Ascending aorta (tissue), 2 donors: ENCODE data around the gene SMIM10L1. TPM values are rescaled to one million over a fixed set of nuclear protein-coding genes. Genes with fewer than 3 reads are reported as not detected.

ENCODE experiments used
- DNase-seq, 2 donors: peaks; one replicate each; pipeline ENCODE4 v3.0.0-alpha.2; 2019; ENCODE audit warnings: low spot score in 2 of 2
- H3K27ac ChIP-seq, 2 donors: fragments of 200-600 bp; sonication (generic); one replicate each; pipeline ENCODE4 v1.5.1; 2016 to 2017; ENCODE audit warnings: mild to moderate bottlenecking in 1 of 2
- H3K27me3 ChIP-seq: fragments of 200-600 bp; sonication (generic); one replicate; pipeline ENCODE4 v1.5.1; 2017
- H3K36me3 ChIP-seq, 2 donors: fragments of 200-600 bp; sonication (generic); one replicate each; pipeline ENCODE4 v1.5.1; 2016
- H3K4me1 ChIP-seq, 2 donors: fragments of 200-600 bp; sonication (generic); one replicate each; pipeline ENCODE4 v1.5.1; 2016 to 2017; ENCODE audit warnings: mild to moderate bottlenecking in 1 of 2
- H3K4me3 ChIP-seq, 2 donors: fragments of 200-600 bp; sonication (generic); one replicate each; pipeline ENCODE4 v1.5.1; 2016 to 2017; ENCODE audit warnings: mild to moderate bottlenecking in 1 of 2
- H3K9me3 ChIP-seq, 2 donors: fragments of 200-600 bp; sonication (generic); one replicate each; pipeline ENCODE4 v1.5.1; 2016
- intact Hi-C: fragments of 100-400 bp; cut with DNase I; formaldehyde crosslinking; loops from one replicate; pipeline ENCODE4 v1.15.1; 2023
- total RNA-seq: library from RNA; depleted of rRNA; stranded (reverse); fragments of >200 nt; gene quantifications from one replicate; pipeline ENCODE4 v1.1.0, GENCODE V29; 2016
- TF ChIP-seq, protein P1 (sequence below), 3 experiments: fragments of 200-600 bp in 2 of 3; fragments of 450-650 bp in 1 of 3; sonication (generic) in 2 of 3; IDR thresholded peaks; one replicate each; pipeline ENCODE4 v1.5.1; 2016 to 2019; ENCODE audit warnings: antibody characterized with exemption in 3 of 3, mild to moderate bottlenecking in 1 of 3, moderate library complexity in 1 of 3

Gene SMIM10L1
- total RNA-seq, 1 donor from 2014 or later: 8.0 TPM

DNA sequence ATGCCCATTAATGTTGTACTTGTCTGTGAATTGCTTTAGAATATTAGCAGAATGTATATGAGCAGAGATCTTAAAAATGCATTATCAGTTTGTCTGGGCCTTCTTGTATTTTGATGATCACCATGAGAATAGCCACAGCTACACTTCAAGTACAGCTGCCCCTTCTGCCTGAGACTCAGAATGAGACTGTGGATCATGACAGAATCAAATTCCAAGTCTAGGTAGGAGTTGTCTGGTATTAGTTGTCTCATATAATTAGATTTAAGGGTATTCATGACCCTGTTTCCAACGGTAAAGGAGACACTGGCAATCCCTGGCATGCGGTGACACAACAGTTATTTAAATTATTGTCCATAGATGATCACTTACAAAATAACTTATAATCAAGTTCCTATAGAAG, 18.3 kb upstream of the SMIM10L1 start:
- intact Hi-C loops: no loop called here
- no peaks in the 10 kb centered on the region for H3K27me3 ChIP-seq
- peaks cover 0 to 5% of the 10 kb centered on the region in 2 donors for H3K36me3 ChIP-seq
- TF ChIP-seq, protein P1, sequence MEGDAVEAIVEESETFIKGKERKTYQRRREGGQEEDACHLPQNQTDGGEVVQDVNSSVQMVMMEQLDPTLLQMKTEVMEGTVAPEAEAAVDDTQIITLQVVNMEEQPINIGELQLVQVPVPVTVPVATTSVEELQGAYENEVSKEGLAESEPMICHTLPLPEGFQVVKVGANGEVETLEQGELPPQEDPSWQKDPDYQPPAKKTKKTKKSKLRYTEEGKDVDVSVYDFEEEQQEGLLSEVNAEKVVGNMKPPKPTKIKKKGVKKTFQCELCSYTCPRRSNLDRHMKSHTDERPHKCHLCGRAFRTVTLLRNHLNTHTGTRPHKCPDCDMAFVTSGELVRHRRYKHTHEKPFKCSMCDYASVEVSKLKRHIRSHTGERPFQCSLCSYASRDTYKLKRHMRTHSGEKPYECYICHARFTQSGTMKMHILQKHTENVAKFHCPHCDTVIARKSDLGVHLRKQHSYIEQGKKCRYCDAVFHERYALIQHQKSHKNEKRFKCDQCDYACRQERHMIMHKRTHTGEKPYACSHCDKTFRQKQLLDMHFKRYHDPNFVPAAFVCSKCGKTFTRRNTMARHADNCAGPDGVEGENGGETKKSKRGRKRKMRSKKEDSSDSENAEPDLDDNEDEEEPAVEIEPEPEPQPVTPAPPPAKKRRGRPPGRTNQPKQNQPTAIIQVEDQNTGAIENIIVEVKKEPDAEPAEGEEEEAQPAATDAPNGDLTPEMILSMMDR (IDR thresholded peaks at IDR 0.05): no peak
- no peak overlapping the region for H3K27ac ChIP-seq
- H3K4me1 ChIP-seq: no peaks in the 10 kb centered on the region
- H3K9me3 ChIP-seq: peaks cover 3 to 4% of the 10 kb centered on the region in 2 donors
- no peak overlapping the region for H3K4me3 ChIP-seq
- DNase-seq: no peak

DNA sequence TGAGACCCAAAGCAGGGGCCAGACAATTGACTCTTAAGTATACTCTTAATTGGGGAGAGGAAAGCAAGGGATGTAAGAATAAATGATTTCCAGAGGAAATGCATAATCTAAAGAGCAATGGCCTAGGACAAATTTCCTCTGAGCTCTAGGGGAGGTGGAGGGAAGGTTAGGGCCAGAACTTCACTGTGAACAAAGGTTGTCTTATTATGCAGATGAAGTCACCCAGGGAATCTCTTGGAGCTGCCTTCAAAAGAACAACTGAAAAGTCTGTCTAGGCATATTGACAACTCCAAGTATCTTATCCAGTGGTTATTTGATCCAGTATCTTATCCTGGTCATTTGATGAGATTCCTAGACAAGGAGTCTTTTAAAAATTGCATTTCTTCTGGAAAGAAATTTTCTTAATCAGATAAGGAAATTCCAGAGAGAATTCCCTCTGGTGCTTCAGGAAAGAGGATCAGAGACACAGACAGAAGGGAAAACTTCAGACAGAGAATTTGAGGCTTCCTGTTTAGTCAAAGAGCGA, 16.5 kb upstream of the SMIM10L1 start:
- no peak for DNase-seq
- Histone ChIP-seq H3K4me3 (no peak overlapping the region), H3K4me1 (no peaks in the 10 kb centered on the region), H3K27ac (no peak overlapping the region), H3K27me3 (no peaks in the 10 kb centered on the region), H3K9me3 (peaks cover 3 to 4% of the 10 kb centered on the region in 2 donors), H3K36me3 (peaks cover 0 to 5% of the 10 kb centered on the region in 2 donors)
- intact Hi-C loops: no loop called here
- TF ChIP-seq, protein P1 (IDR thresholded peaks at IDR 0.05): no peak

DNA sequence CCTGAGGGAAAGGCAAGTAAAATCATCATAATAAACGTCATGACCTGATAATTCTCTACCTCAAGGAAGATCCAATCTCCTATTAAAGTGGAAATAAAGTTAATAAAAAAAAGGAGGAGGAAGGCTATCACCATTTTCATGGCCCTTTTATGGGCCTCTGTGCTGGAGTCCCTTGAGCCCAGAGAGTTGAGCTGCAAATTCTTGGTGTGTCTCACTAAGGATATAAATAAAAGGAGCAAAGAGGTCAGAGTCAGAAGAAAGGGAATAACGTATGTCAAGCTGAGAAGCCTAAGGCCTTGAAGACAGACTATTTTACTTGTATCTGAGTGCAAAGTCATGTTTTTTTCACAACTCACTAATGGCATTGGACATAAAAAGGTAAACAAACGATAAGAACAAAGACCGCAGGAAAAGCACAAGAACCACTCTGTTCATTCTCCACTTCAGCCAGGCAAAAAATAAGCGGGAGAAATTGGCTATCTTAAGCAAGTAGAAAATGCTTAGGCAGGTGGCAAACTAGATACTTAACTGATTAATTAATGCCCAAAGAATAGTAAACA, 12.0 kb upstream of the SMIM10L1 start:
- Histone ChIP-seq H3K27ac (no peak overlapping the region), H3K9me3 (peaks cover 3 to 4% of the 10 kb centered on the region in 2 donors), H3K27me3 (no peaks in the 10 kb centered on the region), H3K4me3 (no peak overlapping the region), H3K36me3 (peaks cover 0 to 6% of the 10 kb centered on the region in 2 donors), H3K4me1 (no peaks in the 10 kb centered on the region)
- no peak for DNase-seq
- intact Hi-C loops: no loop called here
- TF ChIP-seq, protein P1 (IDR thresholded peaks at IDR 0.05): no peak

DNA sequence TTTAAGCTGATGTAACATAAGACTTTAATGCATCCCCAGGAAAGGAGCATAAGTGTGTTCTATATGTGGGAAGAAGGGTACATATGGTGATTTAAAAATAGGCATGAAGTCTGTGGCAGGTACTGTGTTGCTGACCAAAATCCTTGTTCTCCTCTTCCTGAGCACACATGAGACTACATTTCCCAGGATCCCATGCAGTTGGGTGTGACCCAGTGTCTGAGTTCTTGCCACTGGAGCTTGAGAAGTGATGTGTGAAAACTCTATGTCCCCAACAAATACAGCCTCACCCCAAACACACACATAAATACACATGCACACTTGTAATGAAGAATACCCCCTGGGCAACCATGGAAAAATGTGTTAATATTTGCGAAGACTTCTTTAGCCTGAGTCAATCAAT, 8.5 kb upstream of the SMIM10L1 start:
- DNase-seq: no peak

DNA sequence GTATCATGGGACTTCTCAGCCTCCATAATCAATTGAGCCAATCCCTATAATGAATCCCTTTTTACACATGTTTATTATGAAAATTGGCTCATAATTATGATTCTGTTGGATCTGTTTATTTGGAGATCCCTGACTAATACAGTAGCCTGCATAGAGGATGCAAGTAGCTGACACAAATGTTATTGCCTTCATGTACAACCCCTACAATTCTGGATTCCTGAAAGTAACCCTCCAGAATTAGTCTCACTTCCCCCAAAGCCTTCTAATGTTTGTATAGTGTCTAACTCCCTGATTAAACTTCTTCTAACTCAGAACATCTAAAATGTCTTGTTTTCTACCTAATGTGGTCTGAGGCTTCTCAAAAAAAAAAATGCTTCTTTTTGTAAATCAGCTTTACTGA, 6.6 kb upstream of the SMIM10L1 start:
- Histone ChIP-seq H3K9me3 (no peaks in the 10 kb centered on the region), H3K36me3 (peaks cover 6 to 7% of the 10 kb centered on the region in 2 donors), H3K4me3 (no peak overlapping the region), H3K27me3 (no peaks in the 10 kb centered on the region), H3K4me1 (peaks cover 3% of the 10 kb centered on the region in 2 donors), H3K27ac (no peak overlapping the region)
- intact Hi-C loops: no loop called here
- TF ChIP-seq, protein P1 (IDR thresholded peaks at IDR 0.05): no peak
- DNase-seq: no peak

More for the DNA sequence above, 8.5 kb upstream of the SMIM10L1 start:
- Histone ChIP-seq H3K9me3 (no peaks in the 10 kb centered on the region), H3K4me1 (no peaks in the 10 kb centered on the region), H3K27ac (no peak overlapping the region), H3K36me3 (peaks cover 6 to 7% of the 10 kb centered on the region in 2 donors), H3K27me3 (no peaks in the 10 kb centered on the region), H3K4me3 (no peak overlapping the region)
- TF ChIP-seq, protein P1 (IDR thresholded peaks at IDR 0.05): no peak
- intact Hi-C loops: no loop called here
